Anterior cingulate cortex (tissue), 58 donors: Measurements from ENCODE around the gene GDPD4.

Source experiments
- DNase-seq, 58 donors: peaks; one replicate each; lab custom pipeline; 2025; lab: John Stamatoyannopoulos, UW

The GDPD4 gene, protein sequence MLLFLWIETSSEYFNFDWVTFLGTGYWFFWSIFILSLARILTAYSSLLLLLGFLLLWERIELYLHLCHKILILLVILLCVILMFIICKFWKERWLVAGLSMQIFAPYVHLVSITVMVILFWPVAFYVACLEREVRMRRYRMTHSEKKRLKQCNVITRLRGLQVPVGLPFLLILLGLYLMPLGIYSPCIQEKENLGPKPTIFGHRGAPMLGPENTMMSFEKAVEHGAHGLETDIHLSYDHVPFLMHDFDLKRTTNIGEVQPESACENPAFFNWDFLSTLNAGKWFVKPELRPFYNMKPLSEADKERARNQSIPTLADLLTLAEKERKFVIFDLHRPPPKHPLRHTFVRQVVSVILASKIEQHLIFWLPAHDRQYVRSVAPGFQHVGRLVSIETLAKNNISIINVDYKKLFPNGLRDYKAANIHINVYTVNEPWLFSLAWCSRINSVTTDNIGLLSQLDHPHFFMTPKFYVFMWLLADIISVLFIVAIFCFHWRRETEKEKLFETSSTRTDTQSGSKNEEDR

DNA sequence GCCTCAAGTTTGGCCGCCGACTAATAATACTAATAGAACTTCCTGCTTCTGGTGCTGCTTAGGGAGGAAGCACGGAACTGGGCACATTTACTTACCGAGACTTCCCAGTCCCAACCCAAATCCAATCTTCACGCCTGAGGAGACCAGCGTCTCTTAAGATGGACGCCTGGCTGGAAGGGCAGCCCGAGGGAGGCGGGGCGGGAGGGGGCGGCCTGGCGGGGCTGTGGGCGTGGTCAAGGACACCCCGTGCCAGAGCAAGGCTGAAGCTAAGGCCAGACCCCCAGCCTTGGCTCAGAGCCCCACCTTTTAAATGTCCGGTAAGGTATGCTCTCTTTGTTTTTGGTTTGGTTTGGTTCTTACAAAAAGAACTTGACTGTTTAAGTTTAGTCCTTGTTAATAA, at the start of gene GDPD4:
Gene GDPD4 (minus strand): TSS at position 177 of the 400 bp plus-strand sequence. CDS start 16,549 bp downstream, outside the sequence.
- no peak for DNase-seq

DNA sequence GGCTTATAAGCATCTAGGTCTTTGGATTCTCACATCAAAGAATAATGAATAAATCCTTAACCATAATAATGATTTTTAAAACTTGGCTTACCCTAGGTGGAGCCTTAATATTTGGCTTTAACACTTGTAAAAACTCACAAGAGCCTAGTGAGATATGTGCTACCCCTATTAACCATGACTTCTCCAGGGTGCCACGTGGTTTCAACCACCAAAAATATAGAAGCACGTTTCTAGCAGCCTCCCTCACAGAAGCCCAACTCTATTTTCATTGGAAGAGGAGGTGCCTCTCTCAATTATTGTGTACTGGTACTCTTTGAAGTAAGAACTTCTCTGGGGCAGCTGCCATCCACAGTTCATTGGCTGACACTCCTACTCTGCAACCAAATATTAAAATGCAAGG, 46.5 kb upstream of the GDPD4 start:
- no peak for DNase-seq

DNA sequence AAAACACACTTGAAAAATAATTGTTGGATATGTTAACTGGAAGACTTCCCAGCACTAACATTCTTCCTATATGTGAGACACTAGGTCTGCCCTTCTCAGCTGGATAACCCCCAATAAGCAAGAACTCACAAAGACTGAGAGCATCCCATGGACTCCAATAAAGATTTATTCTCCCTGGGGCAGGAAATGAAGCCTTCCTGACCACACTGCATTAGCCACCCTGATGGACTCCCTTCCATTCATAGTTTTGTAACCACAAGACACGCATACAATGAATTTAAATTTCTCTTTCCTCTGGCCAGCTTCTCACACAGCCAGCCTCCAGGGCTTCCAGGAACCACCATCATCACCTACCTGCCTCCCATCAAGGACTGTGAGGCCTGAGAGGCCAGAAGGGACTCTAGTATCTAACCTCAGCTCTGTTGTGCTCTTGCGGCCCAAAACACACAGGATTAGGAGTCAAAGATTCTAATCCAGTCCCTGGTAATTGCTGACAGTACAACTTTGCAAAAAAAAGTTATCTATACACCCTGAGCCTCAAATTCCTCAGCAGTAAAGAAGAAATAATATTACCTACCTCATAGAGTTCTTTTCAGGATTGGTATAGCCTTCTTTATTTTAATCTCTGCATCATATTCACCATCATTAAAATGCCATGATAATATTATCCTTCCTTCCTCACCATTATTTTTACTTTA, 45.6 kb upstream of the GDPD4 start:
- DNase-seq = no peak

DNA sequence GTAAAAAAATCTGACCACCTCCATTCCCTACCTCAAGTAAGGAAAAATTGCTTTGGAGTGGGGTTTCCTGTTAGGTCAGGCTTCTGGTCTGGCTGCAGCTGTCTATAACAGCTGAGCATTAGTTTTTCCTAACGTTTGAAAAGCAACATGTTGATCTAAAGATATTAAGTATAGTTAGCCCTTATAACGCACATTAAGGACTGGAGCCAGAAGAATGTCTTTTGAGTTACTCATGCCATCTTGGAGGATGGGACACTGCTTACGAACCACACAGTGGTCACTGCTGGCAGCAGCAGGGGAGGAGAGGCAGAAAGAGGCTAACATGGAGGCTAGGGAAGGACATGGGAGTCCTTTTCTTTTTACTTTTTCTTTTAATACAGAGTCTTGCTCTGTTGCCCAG, 44.1 kb upstream of the GDPD4 start:
- DNase-seq = no peak

DNA sequence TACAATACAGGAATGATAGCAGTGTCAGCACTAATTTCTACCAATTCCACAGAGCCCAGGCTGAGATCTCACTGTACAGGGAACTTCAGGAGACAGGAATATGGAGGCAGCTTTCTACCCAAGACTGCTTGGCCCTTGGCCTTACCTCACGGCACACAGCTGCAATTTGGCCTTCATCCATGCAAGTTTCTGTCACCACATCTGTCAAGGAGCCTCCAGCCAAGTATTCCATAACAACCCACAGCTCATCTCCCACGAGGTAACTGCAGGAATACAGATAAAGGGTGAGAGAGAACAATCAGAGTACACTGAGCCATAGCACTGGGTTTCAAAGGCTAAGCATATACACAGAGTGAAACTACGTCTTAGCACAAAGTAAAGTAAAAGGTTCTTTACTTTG, 39.0 kb upstream of the GDPD4 start:
- no peak for DNase-seq

DNA sequence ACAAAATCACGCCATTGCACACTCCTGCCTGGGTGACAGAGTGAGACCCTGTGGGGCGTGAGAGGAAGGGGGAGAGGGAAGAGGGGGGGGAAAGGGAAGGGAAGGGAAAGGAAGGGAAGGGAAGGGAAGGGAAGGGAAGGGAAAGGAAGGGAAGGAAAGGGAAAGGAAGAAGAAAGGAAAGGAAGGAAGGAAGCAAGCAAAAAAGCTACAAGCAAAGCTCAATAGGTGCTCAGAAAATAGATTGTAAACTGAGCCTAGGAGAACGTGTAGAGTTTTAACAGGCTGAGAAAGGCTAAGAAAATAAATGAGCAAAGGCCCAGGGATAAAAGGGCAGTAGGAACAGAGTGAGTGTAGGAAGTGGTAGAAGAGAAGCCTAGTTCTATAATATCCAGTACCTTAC, 30.8 kb upstream of the GDPD4 start:
- DNase-seq = no peak

DNA sequence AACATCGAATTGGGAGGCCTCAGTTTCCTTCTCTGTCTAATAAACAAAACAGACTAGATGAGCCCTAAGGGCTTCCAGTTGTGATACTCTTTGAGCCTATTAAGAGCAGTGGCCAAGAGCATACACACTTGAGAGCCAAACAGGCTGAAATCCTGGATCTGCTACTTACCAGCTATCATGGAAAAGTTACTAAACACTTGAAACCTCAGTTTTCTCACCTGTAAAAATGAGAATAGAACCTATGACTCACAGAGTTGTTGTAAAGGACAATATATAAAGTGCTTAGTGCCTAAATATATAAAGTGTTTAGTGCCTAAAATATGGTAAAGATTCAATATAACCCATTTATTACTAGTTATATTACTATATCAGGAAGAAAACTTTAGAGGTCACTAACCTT, 23.7 kb upstream of the GDPD4 start:
- DNase-seq = no peak

DNA sequence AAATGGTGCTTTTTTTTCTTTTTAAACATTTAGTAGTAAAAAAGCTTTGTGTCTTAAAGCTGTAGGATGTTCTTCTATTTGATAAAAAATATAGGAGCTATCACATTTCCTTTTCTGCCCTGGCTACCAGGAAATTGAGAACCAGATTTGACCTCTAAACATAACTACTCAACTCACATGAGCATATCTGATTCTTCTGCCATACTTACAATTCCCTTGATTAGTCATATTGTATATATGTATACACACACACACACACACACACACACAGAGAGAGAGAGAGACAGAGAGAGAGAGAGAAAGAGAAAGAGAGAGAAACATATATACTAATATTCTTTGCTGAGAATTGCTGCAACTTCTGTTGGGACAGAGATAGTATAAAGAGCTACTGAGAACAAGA, 23.0 kb upstream of the GDPD4 start:
- no peak for DNase-seq

DNA sequence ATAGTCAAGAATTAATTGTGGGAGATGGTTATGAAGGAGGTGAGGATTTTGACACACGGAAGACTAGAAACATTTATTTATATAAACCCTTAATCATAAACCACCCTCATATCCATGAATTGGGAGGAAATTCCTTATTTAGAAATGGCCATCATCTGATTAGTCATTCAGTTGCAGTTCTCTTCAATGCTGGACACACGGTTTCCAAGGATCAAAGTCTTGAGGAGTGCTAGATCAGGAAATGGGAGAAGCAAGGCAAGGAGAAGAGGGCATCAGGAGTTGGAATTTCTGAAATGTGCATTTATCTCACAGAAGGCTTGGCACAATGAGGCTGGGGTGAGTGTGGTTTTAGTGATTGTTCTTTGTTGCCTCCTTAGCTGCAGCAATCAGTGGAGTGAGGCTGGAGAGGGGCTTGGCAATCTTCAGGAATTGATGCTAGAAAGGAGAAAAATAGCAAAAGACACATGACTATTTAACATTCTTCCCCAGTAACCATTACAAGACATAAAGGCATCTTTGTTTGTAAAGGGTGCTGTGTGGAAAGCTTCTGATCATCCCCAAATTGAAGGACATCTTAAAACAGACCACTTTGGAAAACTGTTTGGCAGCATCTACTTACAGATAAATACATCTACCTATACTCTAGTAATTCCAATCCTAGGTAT, 21.6 kb upstream of the GDPD4 start:
- DNase-seq = peak in 1 of 58 donors; percentile 5

DNA sequence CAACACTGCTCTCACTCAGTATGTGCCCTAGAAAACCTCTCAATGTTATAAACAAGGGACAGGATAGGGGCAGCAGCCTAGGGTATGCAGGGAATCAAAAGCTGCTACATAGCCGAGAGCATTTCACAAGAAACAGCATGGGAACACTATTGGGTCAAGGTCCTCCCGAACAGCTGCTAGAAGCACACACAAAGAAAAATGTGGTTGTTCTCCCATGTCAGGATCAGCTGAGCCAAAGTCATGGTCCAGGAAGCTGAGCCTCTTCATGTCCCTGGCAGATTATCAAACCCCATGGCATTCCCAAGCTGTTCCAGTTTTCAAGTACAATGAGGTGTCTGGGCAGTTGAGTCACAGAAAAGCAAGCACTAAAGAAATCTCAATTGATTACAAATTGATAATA, 21.0 kb upstream of the GDPD4 start:
- DNase-seq = peak in 14 of 58 donors; percentile 4 to 51 (median 18)

DNA sequence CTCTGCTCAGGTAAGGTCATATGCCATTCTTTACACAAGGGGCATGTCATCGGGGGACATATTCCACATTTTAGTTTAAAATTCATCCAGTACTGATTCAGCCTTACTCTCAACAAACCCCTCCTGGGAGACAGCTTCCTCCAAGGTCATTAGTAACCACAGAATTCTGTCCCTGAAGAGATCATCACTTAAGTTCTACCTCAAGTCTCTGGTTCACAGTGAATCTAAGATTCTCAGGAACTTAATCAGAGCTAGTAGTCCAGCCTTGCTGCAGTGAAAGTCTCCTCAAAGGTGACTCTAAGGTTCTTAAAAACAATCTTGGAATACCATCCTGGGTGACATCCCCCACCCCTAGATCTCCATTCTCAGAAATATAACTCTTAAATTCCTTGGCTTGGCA, 18.9 kb upstream of the GDPD4 start:
- no peak for DNase-seq

DNA sequence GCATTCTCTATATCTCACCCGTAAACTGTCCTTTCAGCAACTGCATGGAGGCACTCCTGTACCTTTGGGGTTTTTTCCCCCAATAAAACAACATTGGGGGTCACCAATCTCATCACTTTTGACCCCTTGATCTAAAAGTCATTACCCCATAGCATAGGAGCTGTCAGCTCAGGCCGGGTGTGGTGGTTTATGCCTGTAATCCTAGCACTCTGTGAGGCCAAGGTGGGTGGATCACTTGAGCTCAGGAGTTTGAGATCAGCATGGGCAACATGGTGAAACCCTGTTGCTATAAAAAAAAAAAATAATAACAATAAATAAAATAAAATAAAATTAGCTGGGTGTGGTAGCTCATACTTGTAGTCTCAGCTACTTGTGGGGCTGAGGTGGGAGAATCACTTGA, 17.1 kb upstream of the GDPD4 start:
- no peak for DNase-seq

DNA sequence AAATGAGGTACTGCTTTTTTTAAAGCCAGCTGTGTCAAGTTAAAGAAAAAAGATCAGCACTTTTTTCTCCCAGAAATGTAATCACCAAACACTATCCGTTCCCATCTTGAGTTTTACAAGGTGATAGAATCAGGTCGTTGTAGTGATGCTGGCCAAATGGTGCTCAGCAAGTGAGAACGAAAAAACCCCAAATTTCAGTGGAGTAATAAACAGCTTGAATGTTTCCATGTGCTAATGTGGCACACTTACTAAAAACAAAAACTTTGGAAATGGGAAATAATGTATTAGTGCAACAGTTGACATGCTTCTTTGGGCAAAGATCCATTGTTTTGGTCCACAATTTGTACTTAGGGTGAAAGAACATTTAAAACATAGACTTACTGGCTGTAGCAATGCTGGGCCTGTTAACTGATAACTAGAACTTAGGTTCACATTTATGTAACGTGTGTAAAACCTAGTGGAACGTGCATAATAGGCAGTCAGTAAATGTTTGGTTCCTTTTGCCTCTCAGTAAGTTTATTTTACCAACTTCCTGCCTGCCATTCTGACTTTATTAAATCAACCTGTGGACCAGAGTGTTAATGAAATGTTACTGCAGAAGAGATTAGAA, 15.4 kb upstream of the GDPD4 start:
- DNase-seq = no peak

DNA sequence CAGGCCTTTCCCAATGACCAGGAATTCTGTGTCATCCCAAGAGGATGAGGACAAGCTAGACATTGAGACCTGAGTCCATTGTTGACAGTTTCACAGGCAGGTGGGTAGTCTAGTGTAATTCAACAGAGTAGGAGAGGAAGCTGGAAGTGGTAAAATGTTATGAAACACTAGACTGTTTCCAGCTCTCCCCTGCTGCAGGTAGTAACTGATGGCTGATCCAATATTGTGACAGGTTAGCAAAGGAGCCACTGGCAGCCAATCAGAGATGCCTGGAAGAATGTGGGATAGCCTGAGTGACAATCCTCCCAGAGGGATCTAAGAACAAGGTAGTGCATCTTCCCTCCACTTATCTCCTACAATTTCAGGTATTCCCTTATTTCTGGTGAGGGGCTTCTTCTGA, 10.6 kb upstream of the GDPD4 start:
- DNase-seq = no peak

DNA sequence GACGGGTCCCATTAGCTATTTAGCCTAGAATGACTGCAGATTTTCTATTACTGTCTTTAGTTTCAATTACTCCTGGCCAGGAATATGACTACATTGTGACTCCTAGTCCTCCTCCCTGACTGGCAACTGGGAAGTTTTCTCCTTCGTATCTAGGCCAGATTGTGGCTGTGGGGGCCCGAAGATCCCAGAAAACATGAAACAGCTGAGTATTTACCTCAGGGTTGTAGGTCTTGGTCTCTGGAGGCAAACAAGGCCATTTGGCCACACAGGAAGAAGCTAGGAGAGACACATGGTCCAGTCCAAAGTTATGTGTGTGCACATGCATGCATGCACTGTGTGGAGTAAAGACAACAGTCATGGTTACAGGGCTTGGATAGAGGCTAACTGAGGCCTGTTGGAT, 10.2 kb upstream of the GDPD4 start:
- DNase-seq = no peak

DNA sequence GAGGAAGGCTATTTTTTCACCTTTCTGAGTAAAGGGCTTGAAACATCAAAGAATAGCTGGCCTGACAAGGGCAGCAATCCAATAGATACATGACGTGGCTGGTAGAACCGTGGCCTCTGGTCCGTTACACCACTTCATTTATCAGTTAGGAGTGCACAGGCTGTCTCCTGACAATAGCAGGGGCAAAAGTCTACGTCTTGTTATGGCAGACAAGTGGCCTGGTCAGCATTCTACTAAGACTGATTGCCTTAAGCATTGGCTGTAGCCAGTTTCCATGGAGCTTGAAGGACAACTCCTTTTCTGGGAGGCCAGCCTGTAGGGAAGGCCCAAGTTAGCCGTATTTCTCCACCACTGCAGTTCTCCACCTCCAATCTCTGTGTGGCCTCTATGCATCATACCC, 9.2 kb upstream of the GDPD4 start:
- DNase-seq = no peak

DNA sequence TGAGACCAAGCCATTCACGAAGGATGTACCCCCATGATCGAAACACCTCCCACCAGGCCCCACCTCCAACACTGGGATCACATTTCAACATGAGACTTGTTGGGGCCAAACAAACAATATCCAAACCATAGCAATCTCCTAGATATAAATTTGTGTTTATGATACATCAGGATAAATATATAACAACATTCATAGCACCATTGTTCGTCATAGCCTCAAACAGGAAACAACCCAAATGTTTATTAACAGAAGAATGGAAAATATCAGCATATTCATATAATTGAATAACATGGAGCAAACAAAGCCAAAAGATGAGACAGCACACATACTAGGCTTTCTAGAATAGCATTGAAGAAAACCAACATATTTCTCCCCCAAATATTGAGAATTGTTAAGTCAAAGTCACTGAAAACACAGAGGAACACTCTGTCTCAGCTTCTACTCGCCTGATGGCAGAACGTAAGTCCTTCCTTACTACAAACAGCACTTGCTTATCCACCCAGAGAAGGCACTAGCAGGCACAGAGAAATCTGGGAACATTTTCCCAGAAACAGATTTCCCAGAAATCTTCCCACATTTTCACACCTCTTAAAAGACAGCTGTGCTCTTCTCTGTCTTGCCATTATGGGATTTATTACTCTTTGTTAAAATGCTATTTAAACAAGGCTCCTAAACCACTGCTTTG, 8.1 kb upstream of the GDPD4 start:
- DNase-seq = peak in 2 of 58 donors; percentile 12 to 41

DNA sequence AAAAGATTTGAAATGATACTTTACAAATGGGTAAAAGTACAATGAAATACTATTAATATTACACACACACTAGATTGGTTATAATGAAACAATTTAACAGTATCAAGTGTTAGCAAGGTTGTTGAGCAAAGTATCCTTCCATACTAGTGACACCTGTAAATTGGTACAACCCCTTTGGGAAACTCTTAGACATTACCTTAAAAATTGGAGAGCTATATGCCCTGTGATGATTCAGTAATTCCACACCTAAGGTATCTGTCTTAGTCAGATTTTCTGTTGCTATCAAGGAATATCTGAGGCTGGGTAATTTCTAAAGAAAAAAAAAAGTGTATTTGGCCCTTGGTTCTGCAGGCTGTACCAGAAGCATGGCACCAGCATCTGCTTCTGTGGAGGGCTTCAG, 7.4 kb upstream of the GDPD4 start:
- no peak for DNase-seq

DNA sequence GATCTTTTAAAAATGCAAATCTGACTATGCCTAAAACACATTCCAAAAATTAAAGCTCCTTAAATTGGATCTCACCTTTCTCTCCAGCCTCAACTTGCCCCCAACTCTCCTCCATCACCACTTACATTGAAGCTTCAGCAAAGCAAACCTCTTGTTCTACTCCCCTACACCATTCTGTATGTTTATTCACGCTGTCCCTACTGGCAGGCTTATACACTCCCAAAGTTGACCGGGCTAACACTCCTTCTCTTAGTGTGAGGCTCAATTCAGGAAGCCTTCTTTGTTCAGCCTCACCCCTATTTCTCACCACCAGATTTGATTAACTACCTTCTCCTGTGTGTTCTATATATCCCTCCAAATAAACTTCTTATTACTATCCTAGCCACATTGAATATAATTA, 1.8 kb upstream of the GDPD4 start:
- DNase-seq = no peak

DNA sequence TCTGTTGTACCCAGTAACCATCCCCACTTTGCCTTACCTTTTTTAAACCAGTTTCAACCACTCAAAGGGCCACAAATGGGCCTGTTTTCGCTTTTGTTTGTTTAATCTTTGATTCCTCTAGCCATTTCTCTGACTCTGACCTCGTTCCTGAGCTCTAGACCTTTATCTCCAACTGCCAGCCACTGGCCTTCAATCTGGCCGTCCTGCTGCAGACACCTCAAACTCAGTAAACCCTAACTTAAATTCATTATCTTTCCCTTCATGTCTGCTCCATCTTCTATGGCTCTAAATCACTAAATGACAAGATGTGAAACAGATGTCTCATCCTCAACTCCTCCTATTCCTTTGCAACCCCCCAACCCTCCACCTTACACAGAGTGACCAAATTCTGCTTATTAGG, 1.3 kb upstream of the GDPD4 start:
- no peak for DNase-seq
